ENCODE data around the gene MKRN2OS.

DNA sequence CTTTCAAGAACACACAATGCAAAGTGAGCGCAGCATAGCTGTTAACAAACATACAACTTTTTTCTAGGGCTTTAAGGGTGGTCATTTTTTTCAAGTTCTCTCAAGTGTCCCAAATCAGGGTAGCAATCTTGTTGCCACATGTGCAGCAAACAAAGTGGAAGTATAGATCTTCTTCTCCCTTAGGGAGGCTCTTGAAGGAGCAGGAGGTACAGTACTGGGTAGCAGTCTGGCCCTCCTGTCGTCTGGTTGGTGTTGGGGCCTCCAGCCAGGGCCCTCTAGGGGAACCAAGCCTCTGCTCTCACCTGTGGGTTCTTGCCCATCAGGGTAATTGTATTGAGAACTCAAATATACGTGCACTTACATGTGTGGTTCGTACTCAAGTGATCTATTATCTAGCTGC lies 37.4 kb upstream of the MKRN2OS start:
- TF ChIP-seq, protein P1, sequence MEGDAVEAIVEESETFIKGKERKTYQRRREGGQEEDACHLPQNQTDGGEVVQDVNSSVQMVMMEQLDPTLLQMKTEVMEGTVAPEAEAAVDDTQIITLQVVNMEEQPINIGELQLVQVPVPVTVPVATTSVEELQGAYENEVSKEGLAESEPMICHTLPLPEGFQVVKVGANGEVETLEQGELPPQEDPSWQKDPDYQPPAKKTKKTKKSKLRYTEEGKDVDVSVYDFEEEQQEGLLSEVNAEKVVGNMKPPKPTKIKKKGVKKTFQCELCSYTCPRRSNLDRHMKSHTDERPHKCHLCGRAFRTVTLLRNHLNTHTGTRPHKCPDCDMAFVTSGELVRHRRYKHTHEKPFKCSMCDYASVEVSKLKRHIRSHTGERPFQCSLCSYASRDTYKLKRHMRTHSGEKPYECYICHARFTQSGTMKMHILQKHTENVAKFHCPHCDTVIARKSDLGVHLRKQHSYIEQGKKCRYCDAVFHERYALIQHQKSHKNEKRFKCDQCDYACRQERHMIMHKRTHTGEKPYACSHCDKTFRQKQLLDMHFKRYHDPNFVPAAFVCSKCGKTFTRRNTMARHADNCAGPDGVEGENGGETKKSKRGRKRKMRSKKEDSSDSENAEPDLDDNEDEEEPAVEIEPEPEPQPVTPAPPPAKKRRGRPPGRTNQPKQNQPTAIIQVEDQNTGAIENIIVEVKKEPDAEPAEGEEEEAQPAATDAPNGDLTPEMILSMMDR (IDR thresholded peaks at IDR 0.05; ENCODE audit: extremely low read depth in 1 of 2, insufficient read depth in 1 of 2, low read depth in 1 of 2, low read length in 2 of 2), result no peak
- TF ChIP-seq POLR2A (IDR thresholded peaks at IDR 0.05; ENCODE audit: low read depth, low read length) (no peak), POLR2AphosphoS5 (IDR thresholded peaks at IDR 0.05; ENCODE audit: insufficient read depth, low read depth, low read length) (no peak), MYC (IDR thresholded peaks at IDR 0.05; ENCODE audit: low read depth, low read length) (no peak), EZH2 (IDR thresholded peaks at IDR 0.05; ENCODE audit: borderline replicate concordance, low read depth, low read length, severe bottlenecking) (no peak), FOS (IDR thresholded peaks at IDR 0.05; ENCODE audit: borderline replicate concordance, insufficient read depth, low read length) (no peak)

Data from endothelial cell of umbilical vein (primary cell).